ENCODE results near the gene NEUROG1. TPM values are rescaled to one million over a fixed set of nuclear protein-coding genes. Genes with fewer than 3 reads are reported as not detected.

Gene NEUROG1
- total RNA-seq, 4 donors from 2014 or later, result not detected

DNA sequence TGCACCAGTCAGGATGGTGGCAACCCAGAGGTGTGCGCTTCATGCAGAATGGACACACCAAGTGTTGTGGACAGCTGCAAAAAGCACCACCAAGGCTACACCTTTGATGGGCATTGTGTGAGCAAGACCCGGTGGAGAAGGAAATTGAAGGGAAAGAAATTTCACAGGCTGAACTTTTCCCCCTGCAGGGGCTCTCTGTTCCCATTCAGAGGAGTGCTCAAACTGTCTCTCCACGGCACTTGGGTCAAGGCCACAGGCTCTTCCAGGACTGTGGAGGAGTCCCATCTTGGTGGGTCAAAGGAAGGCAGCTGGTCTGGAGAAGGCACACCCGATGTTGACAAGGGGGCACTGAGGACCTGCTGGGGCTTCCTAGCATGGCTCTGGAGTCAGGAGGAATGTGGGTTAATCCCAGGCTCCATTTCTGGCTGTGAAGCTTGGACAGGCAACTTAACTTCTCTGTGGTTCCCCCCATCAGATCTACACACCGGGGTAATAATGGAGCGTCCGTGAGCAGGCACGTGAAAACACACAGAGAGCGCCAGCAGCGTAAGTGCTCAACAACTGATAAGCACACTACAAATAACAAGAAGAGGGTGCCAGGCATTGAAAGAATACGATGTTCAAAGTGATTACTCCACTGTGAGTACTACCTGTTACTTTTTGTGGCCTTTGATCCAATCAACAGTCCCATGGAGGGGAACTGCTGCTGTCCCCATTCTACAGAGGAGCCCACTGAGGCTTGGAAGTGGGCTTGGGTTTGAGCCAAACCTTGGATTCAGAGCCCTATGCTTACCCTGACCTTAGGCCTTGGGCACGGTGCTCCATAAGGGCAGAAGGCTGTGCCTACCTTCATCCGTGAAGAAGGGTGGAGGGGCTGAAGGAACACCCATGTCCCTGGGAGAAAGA lies 49.4 kb downstream of the NEUROG1 start:
- TF ChIP-seq, protein P1, sequence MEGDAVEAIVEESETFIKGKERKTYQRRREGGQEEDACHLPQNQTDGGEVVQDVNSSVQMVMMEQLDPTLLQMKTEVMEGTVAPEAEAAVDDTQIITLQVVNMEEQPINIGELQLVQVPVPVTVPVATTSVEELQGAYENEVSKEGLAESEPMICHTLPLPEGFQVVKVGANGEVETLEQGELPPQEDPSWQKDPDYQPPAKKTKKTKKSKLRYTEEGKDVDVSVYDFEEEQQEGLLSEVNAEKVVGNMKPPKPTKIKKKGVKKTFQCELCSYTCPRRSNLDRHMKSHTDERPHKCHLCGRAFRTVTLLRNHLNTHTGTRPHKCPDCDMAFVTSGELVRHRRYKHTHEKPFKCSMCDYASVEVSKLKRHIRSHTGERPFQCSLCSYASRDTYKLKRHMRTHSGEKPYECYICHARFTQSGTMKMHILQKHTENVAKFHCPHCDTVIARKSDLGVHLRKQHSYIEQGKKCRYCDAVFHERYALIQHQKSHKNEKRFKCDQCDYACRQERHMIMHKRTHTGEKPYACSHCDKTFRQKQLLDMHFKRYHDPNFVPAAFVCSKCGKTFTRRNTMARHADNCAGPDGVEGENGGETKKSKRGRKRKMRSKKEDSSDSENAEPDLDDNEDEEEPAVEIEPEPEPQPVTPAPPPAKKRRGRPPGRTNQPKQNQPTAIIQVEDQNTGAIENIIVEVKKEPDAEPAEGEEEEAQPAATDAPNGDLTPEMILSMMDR (IDR thresholded peaks at IDR 0.05; ENCODE audit: low read depth), result no peak

DNA sequence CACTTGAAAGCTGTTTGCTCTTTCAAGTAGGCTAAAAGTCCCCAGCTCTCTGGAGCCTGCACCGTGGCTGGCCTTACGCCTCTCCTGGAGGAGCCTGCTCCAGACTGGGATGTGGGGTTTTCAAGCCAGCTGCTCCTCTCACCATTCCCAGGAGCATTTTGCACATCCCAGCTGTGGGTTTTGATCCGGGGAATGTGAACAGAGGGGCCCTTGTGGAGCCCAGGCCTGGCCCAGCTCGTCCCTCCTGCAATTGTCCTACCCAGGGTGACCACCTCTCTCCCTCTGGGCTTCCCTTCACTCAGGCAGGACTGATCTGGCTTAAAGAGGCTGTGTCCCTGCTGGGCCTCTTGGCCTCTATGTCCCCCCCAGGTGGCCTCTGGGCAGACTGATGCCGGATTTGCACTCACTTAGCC lies 51.1 kb downstream of the NEUROG1 start:
- TF ChIP-seq, protein P1 (IDR thresholded peaks at IDR 0.05; ENCODE audit: low read depth), result no peak

Other genes with a start within 250 kb of the NEUROG1 start
- gene MACROH2A1, start 136.7 kb downstream of the NEUROG1 start, total RNA-seq, result 100 to 1,000 TPM; 207 to 426 (median 282) TPM
- gene DCANP1, start 88.6 kb downstream of the NEUROG1 start, total RNA-seq, result under 1 TPM in 1 of 4 donors, not detected in 3; 0.17 TPM
- under 1 TPM in 1 of 4 donors, not detected in 3; under 0.01 TPM for gene TIFAB, start 83.6 kb downstream of the NEUROG1 start, total RNA-seq
- 100 to 1,000 TPM in 2 of 4 donors, 10 to 100 TPM in 2; 76.2 to 302 (median 136) TPM for gene CXCL14, start 43.0 kb upstream of the NEUROG1 start, total RNA-seq